ENCODE data around the gene RANBP9. TPM values are rescaled to one million over a fixed set of nuclear protein-coding genes. Genes with fewer than 3 reads are reported as not detected.

RANBP9 gene
- polyA plus RNA-seq, 4 donors: 14.1 to 27.1 (median 18.5) TPM

DNA sequence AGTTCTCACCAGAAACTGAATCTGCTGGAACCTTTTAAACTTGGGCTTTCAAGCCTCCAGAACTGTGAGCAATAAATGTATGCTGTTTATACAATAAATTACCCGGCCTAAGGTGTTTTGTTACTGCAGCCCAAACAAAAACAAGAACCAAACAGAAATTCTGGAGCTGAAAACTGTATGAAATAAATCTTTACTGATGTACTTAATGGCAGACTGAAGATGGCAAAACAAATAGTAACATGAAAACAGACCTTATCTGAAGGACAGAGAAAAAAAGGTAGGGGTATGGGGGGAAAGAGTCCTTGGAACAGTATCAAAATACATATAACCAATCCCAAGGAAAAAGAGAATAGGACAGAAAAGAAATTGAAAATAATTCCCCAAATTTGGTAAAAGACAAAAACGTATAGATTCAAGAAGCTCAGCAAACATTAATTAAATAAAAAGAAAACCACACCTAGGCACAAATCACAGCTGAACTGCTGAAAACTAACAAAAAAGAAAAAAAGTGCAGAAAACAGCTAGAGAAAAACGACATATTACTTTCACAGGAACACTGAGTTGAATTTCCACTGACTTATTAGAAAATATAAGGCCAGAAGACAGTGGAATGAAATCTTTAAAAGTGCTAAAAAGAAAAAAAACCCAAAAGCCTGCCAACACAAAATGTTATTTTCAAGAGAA, 48.8 kb downstream of the RANBP9 start:
- WGBS, 3 donors: 84 to 86% (median 85%) methylated on average over 3 of the region's 3 CpGs
- DNase-seq: no peak
- Histone ChIP-seq H3K27me3 (ENCODE audit: control insufficient read depth in 3 of 3, insufficient read depth in 3 of 3, low read length in 3 of 3) (no peaks in the 10 kb centered on the region), H3K4me3 (ENCODE audit: low read depth in 1 of 3, low read length in 3 of 3) (no peak overlapping the region), H3K4me1 (ENCODE audit: control insufficient read depth in 3 of 3, insufficient read depth in 2 of 3, low read depth in 1 of 3, low read length in 2 of 3) (peaks cover 0 to 5% (median 0%) of the 10 kb centered on the region in 3 donors), H3K27ac (ENCODE audit: low read depth in 1 of 3, low read length in 2 of 3) (no peak overlapping the region), H3K36me3 (ENCODE audit: control insufficient read depth in 3 of 3, insufficient read depth in 2 of 3, low read depth in 1 of 3, low read length in 3 of 3) (no peaks in the 10 kb centered on the region), H3K9me3 (ENCODE audit: control insufficient read depth in 2 of 2, insufficient read depth in 1 of 2, low read depth in 1 of 2, low read length in 1 of 2) (no peaks in the 10 kb centered on the region)
- no peak for FAIRE-seq

DNA sequence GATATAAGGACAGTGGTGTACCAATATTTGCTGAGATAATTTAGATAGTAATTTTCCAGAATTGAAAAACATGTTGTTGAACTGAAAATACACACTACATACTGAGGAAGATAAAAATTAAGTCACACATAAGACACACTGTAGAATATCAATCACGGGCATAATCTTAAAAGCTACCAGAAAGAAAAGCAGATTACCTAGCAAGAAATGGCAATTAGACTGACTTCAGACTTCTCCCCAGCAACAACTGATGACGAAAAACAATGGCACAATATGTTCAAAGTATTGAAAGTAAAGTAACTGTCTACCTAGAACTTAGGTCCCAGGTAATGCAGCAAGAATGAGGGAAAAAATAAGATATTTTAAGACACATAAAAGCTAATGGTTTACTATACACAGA, 50.0 kb downstream of the RANBP9 start:
- H3K4me1 ChIP-seq (ENCODE audit: control insufficient read depth in 3 of 3, insufficient read depth in 2 of 3, low read depth in 1 of 3, low read length in 2 of 3): peaks cover 0 to 5% (median 0%) of the 10 kb centered on the region in 3 donors
- no peaks in the 10 kb centered on the region for H3K27me3 ChIP-seq (ENCODE audit: control insufficient read depth in 3 of 3, insufficient read depth in 3 of 3, low read length in 3 of 3)
- no peaks in the 10 kb centered on the region for H3K36me3 ChIP-seq (ENCODE audit: control insufficient read depth in 3 of 3, insufficient read depth in 2 of 3, low read depth in 1 of 3, low read length in 3 of 3)
- H3K4me3 ChIP-seq (ENCODE audit: low read depth in 1 of 3, low read length in 3 of 3): no peak overlapping the region
- WGBS, 3 donors: 76 to 97% (median 93%) methylated on average over 2 of the region's 2 CpGs
- DNase-seq: no peak
- no peaks in the 10 kb centered on the region for H3K9me3 ChIP-seq (ENCODE audit: control insufficient read depth in 2 of 2, insufficient read depth in 1 of 2, low read depth in 1 of 2, low read length in 1 of 2)
- H3K27ac ChIP-seq (ENCODE audit: low read depth in 1 of 3, low read length in 2 of 3): no peak overlapping the region
- no peak for FAIRE-seq

DNA sequence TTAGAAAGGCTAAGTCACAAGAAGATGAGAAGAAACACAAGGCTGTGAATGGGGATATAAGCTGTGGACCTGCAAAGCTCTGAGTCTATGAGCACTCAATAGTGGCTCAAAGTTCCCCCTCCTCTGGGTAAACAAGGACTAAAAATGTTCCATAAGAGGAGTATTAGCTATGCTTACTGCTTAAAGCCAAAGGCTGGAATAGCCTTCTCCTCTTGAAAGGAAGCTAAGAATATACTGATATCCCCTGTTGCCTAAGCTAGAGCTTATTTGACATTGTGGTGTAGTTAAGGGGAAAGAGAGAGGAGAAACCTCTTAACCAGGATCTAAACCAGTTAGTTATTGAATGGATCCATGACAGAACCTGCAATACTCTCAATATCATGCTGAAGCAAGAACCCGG, 50.7 kb downstream of the RANBP9 start:
- DNase-seq (no peak), FAIRE-seq (no peak)
- Histone ChIP-seq H3K27me3 (ENCODE audit: control insufficient read depth in 3 of 3, insufficient read depth in 3 of 3, low read length in 3 of 3) (no peaks in the 10 kb centered on the region), H3K27ac (ENCODE audit: low read depth in 1 of 3, low read length in 2 of 3) (no peak overlapping the region), H3K9me3 (ENCODE audit: control insufficient read depth in 2 of 2, insufficient read depth in 1 of 2, low read depth in 1 of 2, low read length in 1 of 2) (no peaks in the 10 kb centered on the region), H3K4me1 (ENCODE audit: control insufficient read depth in 3 of 3, insufficient read depth in 2 of 3, low read depth in 1 of 3, low read length in 2 of 3) (peaks cover 0 to 5% (median 0%) of the 10 kb centered on the region in 3 donors), H3K36me3 (ENCODE audit: control insufficient read depth in 3 of 3, insufficient read depth in 2 of 3, low read depth in 1 of 3, low read length in 3 of 3) (no peaks in the 10 kb centered on the region), H3K4me3 (ENCODE audit: low read depth in 1 of 3, low read length in 3 of 3) (no peak overlapping the region)
- WGBS, 3 donors: 97 to 100% (median 100%) methylated on average over 1 of the region's 1 CpG

DNA sequence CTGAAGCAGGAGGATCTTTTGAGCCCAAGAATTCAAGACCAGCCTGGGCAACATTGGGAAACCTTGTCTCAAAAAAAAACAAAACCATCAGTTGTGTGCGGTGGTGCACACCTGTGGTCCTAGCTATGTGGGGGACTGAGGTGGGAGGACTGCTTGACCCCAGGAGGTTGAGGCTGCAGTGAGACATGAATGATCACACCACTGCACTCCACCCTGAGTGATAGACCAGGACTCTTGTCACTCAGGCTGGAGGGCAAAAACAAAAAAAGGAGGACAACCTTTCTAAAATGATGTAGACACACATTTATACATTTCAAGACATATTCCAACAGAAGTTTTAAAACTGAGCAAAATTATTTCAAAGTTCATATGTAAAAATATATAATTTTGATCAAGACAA, 51.4 kb downstream of the RANBP9 start:
- WGBS, 3 donors: 93 to 100% (median 95%) methylated on average over 1 of the region's 1 CpG
- no peaks in the 10 kb centered on the region for H3K9me3 ChIP-seq (ENCODE audit: control insufficient read depth in 2 of 2, insufficient read depth in 1 of 2, low read depth in 1 of 2, low read length in 1 of 2)
- no peak overlapping the region for H3K27ac ChIP-seq (ENCODE audit: low read depth in 1 of 3, low read length in 2 of 3)
- DNase-seq (no peak), FAIRE-seq (no peak)
- peaks cover 0 to under 1% (median 0%) of the 10 kb centered on the region in 3 donors for H3K36me3 ChIP-seq (ENCODE audit: control insufficient read depth in 3 of 3, insufficient read depth in 2 of 3, low read depth in 1 of 3, low read length in 3 of 3)
- H3K4me3 ChIP-seq (ENCODE audit: low read depth in 1 of 3, low read length in 3 of 3): no peak overlapping the region
- no peaks in the 10 kb centered on the region for H3K27me3 ChIP-seq (ENCODE audit: control insufficient read depth in 3 of 3, insufficient read depth in 3 of 3, low read length in 3 of 3)
- H3K4me1 ChIP-seq (ENCODE audit: control insufficient read depth in 3 of 3, insufficient read depth in 2 of 3, low read depth in 1 of 3, low read length in 2 of 3): peaks cover 0 to 4% (median 0%) of the 10 kb centered on the region in 3 donors

DNA sequence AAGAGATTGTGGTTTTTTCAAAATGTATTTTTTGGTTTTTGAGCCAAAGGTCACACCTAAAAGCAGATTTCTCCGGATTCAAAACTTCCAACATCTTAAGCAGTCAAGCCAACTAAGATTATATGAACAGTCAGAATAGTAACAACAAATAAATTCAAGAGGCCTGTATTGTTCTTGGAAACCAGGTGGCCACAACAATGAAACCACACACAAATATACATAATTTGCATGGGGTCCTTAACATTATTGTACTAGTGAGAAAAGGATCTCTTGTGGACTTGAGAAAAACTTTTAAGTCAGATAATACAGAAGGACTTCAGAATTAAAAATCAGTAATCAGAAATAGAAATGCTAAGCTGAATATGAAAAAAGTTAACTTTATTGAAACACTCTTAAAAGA, 55.9 kb downstream of the RANBP9 start:
- WGBS, 3 donors: 83 to 93% (median 88%) methylated on average over 1 of the region's 1 CpG
- no peak overlapping the region for H3K4me3 ChIP-seq (ENCODE audit: low read depth in 1 of 3, low read length in 3 of 3)
- no peaks in the 10 kb centered on the region for H3K9me3 ChIP-seq (ENCODE audit: control insufficient read depth in 2 of 2, insufficient read depth in 1 of 2, low read depth in 1 of 2, low read length in 1 of 2)
- H3K27me3 ChIP-seq (ENCODE audit: control insufficient read depth in 3 of 3, insufficient read depth in 3 of 3, low read length in 3 of 3): no peaks in the 10 kb centered on the region
- FAIRE-seq: no peak
- DNase-seq: no peak
- no peaks in the 10 kb centered on the region for H3K4me1 ChIP-seq (ENCODE audit: control insufficient read depth in 3 of 3, insufficient read depth in 2 of 3, low read depth in 1 of 3, low read length in 2 of 3)
- peaks cover 0 to 5% (median 0%) of the 10 kb centered on the region in 3 donors for H3K36me3 ChIP-seq (ENCODE audit: control insufficient read depth in 3 of 3, insufficient read depth in 2 of 3, low read depth in 1 of 3, low read length in 3 of 3)
- H3K27ac ChIP-seq (ENCODE audit: low read depth in 1 of 3, low read length in 2 of 3): no peak overlapping the region

DNA sequence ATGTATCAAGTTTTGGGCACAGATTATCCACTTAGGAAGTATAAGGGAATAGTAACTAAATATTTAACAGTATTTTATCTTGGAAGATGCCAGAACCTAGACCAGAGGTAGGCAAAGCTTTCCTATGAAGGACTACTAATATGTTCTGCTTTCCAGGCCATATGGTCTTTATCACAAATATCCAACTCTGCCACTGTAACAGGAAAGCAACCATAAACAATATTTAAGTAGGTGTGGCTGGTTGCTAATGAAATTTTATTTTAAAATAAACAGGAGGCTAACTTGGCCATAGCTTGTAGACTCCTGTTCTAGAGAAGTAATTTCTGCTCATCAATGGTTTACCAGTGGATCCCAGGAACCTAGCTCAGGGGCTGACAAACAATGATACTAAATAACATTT, 57.1 kb downstream of the RANBP9 start:
- Histone ChIP-seq H3K4me3 (ENCODE audit: low read depth in 1 of 3, low read length in 3 of 3) (no peak overlapping the region), H3K4me1 (ENCODE audit: control insufficient read depth in 3 of 3, insufficient read depth in 2 of 3, low read depth in 1 of 3, low read length in 2 of 3) (no peaks in the 10 kb centered on the region), H3K9me3 (ENCODE audit: control insufficient read depth in 2 of 2, insufficient read depth in 1 of 2, low read depth in 1 of 2, low read length in 1 of 2) (no peaks in the 10 kb centered on the region), H3K27ac (ENCODE audit: low read depth in 1 of 3, low read length in 2 of 3) (no peak overlapping the region), H3K36me3 (ENCODE audit: control insufficient read depth in 3 of 3, insufficient read depth in 2 of 3, low read depth in 1 of 3, low read length in 3 of 3) (peaks cover 0 to 7% (median 0%) of the 10 kb centered on the region in 3 donors), H3K27me3 (ENCODE audit: control insufficient read depth in 3 of 3, insufficient read depth in 3 of 3, low read length in 3 of 3) (no peaks in the 10 kb centered on the region)
- DNase-seq (no peak), FAIRE-seq (no peak)

DNA sequence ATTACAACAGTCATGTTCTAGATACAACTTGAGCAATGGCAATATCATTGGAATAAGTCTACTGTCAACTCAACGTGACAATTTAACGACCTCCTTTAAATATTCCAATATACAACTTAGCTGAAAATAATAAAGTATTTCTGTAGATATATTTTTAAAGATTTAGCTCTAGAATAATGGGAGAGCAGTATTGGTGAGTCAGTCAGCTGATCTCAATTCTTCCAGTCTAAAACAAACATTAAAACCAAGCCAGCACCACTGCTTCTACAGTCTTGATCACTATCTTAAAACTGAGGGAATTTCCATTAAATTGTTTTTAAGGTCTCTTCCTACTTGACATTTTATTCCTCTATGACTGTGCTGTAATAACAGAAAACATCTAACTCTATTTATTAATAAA, 58.3 kb downstream of the RANBP9 start:
- H3K4me3 ChIP-seq (ENCODE audit: low read depth in 1 of 3, low read length in 3 of 3): no peak overlapping the region
- H3K9me3 ChIP-seq (ENCODE audit: control insufficient read depth in 2 of 2, insufficient read depth in 1 of 2, low read depth in 1 of 2, low read length in 1 of 2): no peaks in the 10 kb centered on the region
- FAIRE-seq (no peak), DNase-seq (no peak)
- H3K27ac ChIP-seq (ENCODE audit: low read depth in 1 of 3, low read length in 2 of 3): no peak overlapping the region
- no peaks in the 10 kb centered on the region for H3K4me1 ChIP-seq (ENCODE audit: control insufficient read depth in 3 of 3, insufficient read depth in 2 of 3, low read depth in 1 of 3, low read length in 2 of 3)
- H3K36me3 ChIP-seq (ENCODE audit: control insufficient read depth in 3 of 3, insufficient read depth in 2 of 3, low read depth in 1 of 3, low read length in 3 of 3): peaks cover 0 to 7% (median 0%) of the 10 kb centered on the region in 3 donors
- no peaks in the 10 kb centered on the region for H3K27me3 ChIP-seq (ENCODE audit: control insufficient read depth in 3 of 3, insufficient read depth in 3 of 3, low read length in 3 of 3)
- WGBS, 3 donors: 91 to 93% (median 92%) methylated on average over 2 of the region's 2 CpGs

DNA sequence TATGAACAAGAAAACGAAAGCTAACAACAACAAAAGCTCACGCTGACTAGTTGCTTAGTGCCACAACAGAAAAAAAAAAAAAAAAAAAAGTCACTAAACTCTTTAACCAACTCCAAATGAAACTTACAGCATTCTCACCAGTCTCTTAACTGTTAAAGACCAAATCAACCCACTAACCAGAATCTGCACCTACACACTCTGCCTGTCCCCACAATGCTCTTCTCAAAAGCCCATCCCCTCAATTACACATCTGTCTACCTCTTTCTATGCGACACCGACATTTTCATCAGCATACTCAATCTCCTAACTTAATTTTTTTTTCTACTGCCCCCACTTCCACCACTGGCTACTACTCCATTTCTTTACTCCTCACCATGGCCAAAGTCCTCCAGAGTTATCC, 62.2 kb downstream of the RANBP9 start:
- Histone ChIP-seq H3K9me3 (ENCODE audit: control insufficient read depth in 2 of 2, insufficient read depth in 1 of 2, low read depth in 1 of 2, low read length in 1 of 2) (no peaks in the 10 kb centered on the region), H3K4me1 (ENCODE audit: control insufficient read depth in 3 of 3, insufficient read depth in 2 of 3, low read depth in 1 of 3, low read length in 2 of 3) (no peaks in the 10 kb centered on the region), H3K27me3 (ENCODE audit: control insufficient read depth in 3 of 3, insufficient read depth in 3 of 3, low read length in 3 of 3) (no peaks in the 10 kb centered on the region), H3K36me3 (ENCODE audit: control insufficient read depth in 3 of 3, insufficient read depth in 2 of 3, low read depth in 1 of 3, low read length in 3 of 3) (peaks cover 0 to 9% (median under 1%) of the 10 kb centered on the region in 3 donors), H3K27ac (ENCODE audit: low read depth in 1 of 3, low read length in 2 of 3) (no peak overlapping the region), H3K4me3 (ENCODE audit: low read depth in 1 of 3, low read length in 3 of 3) (no peak overlapping the region)
- no peak for FAIRE-seq
- DNase-seq: no peak
- WGBS, 3 donors: 84 to 95% (median 88%) methylated on average over 4 of the region's 4 CpGs

DNA sequence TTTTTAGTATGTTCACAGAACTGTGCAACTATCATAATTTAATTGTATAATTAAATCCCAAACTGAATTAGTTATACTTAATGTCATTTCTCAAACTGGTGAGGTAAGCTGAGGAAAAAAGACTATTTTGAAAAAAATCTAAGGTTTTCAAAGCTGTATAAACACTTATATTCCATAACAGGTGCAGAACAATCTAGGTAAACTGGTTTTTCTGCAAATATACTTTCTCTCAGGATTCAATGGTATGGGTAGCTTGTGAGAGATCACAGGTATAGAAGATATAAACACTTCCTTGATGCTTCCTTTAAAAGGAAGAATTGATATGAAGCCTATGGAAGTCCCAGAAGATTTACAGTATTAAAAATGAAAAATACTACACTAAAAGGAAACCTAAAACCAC, 62.8 kb downstream of the RANBP9 start:
- no peak for FAIRE-seq
- H3K4me1 ChIP-seq (ENCODE audit: control insufficient read depth in 3 of 3, insufficient read depth in 2 of 3, low read depth in 1 of 3, low read length in 2 of 3): no peaks in the 10 kb centered on the region
- no peak for DNase-seq
- no peak overlapping the region for H3K4me3 ChIP-seq (ENCODE audit: low read depth in 1 of 3, low read length in 3 of 3)
- no peak overlapping the region for H3K27ac ChIP-seq (ENCODE audit: low read depth in 1 of 3, low read length in 2 of 3)
- H3K36me3 ChIP-seq (ENCODE audit: control insufficient read depth in 3 of 3, insufficient read depth in 2 of 3, low read depth in 1 of 3, low read length in 3 of 3): peaks cover 0 to 9% (median 2%) of the 10 kb centered on the region in 3 donors
- H3K27me3 ChIP-seq (ENCODE audit: control insufficient read depth in 3 of 3, insufficient read depth in 3 of 3, low read length in 3 of 3): no peaks in the 10 kb centered on the region
- H3K9me3 ChIP-seq (ENCODE audit: control insufficient read depth in 2 of 2, insufficient read depth in 1 of 2, low read depth in 1 of 2, low read length in 1 of 2): no peaks in the 10 kb centered on the region
